Measurements from ENCODE around the gene TOP2A.

- TF ChIP-seq CTCF (IDR thresholded peaks at IDR 0.05) = no peak
- TF ChIP-seq POLR2A (IDR thresholded peaks at IDR 0.05) = no peak
Measured at GRCh38 chr17:40343219-40344119, 74.2 kb downstream of the TOP2A start.
